NCI-H446 treated with DMSO at 0.1 percent for 48 hours (cell line): ENCODE data around the gene SLC26A11.

Source experiments
- DNase-seq: peaks from one replicate; lab custom pipeline; 2025; lab: John Stamatoyannopoulos, UW

SLC26A11 gene

DNA sequence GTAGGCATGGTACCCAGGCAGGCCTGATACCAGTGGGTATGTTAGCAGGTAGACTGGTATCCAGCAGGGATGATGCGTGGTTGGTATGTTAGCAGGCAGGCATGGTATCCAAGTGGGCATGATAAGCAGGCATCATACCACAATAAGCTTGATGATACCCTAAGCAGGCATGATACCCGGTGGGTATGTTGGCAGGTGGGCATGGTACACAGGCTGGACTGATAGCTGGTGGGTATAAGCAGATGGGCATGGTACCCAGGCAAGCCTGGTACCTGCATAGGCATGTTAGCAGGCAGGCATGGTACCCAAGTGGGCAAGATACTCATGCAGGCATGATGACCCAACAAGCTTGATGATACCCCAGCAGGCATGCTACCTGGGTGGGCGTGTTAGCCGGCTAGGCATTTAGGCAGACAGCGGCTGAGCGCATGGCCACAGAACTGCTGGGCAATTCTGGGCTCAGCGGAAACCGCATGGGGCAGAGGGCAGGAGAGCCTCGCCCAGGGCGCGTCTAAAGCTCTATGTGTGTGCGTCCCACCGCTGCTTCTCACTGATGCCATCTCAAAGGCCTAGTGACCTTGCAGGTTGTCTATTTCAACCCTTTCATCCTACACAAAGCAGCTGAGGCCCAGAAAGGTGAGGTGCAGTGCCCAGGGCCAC is 2.4 kb upstream of the SLC26A11 start:
- no peak for DNase-seq

DNA sequence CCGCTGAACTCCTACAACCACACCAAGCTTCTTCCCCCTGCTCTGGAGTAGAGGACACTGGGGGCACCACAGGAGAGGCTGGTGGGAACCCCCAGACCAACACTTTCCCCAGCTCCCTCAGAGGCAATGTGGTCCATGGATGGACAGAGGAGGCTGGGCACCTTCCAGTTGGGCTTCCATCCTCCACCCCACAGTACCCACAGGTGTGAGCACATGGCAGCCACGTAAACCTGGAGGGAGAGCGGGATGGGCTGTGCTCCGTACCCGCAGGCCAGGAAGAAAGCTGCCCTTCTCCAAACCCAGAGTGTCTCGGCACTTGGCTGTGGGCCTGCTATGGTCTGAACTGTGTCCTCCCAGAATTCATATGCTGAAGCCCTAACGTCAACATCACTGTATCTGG is 1.8 kb upstream of the SLC26A11 start:
- no peak for DNase-seq

DNA sequence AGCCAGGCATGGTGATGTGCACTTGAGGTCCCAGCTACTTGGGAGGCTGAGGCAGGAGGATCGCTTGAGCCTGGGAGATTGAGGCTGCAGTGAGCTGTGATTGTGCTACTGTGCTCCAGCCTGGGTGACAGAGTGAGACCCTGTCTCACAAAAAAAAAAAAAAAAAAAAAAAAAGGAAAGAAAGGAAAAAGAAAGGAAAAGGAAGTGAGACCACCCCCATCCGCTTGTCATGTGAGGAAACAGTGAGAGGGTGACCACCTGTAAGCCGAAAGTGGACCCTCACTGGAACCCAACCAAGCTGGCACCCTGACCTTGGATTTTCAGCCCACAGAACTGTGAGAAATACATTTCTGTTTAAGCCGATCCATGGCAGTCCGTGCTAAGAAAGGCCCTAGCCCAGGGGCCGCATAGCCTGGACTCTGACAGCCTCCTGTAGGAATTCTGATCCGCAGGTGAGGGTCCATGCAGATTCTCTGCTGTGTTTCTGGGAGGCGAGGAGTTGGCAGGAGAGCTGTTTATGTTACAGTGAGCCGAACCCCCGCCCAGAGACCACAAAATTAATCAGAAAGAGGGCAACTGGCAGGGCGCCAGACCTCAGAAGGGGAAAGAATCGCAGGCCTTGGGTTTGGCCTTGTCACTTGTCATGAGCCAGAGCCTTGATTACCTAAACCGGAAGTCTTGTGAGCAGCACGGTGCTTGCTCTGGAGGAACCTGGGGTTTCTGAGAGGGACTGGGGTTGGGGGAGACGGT is 1.0 kb upstream of the SLC26A11 start:
- no peak for DNase-seq

DNA sequence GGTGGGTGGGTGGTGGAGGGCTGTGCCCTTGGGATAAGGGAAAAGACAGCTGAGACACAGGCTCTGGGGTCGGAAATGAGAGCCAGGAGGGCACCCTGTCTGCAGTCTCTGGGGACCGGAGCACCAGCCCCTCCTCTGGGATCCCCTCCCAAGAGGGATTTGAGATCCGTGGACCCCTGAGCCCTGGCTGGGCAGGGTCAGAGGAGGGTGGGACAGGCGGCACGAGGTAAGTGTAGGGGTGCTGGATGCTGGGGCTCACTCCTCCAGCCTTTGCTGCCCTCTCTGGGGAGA is 519 bp upstream of the SLC26A11 start:
- no peak for DNase-seq

DNA sequence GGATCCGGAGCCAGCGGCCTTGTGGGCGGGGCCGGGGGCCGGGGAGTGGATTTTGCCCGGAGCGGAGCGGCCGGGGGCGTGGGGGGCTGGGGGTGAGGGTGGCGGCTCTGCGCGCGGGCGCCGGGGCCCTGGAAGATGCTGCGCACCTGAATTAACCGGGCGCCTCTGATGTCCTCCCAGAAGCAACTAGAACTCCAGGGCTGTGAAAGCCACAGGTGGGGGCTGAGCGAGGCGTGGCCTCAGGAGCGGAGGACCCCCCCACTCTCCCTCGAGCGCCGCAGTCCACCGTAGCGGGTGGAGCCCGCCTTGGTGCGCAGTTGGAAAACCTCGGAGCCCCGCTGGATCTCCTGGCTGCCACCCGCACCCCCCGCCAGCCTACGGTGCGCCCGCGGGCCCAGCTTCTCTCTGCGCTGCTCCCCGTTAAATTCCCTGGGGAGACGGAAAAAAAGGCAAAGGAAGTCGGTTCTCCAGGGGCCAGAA is 549 bp downstream of the SLC26A11 start:
- no peak for DNase-seq

DNA sequence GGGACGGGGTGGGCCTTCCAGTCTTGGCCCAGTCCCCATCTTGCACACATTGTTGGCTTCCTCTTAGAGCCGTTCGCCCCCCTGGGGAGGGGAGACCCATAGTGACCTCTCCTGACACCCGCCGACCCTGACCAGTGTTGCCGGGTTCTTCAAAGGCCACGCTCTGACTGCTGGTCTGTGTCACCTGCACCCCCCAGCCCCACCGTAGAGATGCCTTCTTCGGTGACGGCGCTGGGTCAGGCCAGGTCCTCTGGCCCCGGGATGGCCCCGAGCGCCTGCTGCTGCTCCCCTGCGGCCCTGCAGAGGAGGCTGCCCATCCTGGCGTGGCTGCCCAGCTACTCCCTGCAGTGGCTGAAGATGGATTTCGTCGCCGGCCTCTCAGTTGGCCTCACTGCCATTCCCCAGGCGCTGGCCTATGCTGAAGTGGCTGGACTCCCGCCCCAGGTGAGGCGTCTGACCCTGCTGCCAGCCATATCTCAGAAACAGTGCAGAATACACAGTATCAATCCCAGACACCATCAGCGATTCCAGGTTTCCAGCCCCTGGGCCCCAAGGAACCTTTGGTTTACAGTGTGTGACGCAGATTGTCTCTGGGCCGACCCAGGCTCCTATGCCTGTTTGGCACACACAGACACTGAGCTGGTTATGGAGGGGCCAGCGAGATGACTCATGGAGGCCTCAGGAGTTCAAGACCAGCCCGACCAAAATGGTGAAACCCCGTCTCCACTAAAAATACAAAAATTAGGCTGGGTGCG is 1.3 kb downstream of the SLC26A11 start:
- no peak for DNase-seq

DNA sequence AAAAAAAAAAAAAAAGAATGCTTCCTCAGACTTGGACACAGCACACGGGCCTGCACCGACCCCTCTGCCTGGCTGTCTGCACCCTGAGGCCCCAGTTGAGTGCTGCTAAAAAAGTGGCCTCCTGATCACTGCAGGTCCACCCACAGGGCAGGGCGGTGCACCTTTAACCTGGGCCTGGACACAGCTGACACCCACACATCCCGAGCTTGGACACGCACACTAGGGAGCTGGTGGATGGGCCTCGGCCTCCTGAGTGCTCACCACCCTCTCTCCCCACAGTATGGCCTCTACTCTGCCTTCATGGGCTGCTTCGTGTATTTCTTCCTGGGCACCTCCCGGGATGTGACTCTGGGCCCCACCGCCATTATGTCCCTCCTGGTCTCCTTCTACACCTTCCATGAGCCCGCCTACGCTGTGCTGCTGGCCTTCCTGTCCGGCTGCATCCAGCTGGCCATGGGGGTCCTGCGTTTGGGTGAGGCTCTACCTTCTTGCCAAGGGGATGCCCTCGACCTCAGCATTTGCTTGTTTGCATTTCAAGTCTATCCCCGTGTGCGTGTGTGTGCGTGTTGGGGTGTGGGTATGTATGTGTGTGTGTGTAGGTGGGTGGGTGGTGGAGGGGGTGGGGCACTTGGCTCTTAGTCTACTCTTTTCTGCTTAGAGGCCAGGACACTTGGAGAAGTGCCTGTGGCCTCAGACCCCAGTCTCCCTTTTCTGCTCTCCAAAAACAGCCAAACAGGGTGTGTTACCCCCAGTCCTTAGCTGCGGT is 2.3 kb downstream of the SLC26A11 start:
- no peak for DNase-seq

DNA sequence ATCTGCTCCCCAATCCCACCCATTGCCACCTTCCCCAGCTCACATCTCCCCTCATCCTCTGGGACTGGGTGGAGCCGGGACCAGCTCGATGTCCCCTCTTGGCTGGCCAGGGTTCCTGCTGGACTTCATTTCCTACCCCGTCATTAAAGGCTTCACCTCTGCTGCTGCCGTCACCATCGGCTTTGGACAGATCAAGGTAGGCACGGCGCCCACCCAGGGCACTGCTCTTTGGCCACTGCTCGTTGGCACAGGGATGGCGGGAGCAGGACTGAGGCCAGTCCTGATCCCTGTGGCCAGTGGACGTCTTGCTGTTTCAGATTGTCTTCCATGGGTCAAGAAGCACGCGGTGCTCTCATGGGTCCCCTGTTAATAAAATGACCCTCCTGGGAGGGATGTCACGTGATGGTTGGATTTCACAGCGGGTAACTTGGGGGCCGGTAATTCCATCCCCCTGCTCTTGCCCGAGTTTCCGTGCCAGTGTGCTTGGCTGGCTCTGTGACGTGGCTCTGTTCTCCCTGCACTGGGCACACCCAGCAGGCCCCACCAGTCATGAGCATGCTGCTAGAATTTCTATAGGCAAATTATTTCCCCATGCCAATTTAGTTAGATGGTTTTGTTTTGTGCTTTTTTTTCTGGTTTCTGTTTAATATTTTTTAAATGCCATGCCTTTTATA is 3.1 kb downstream of the SLC26A11 start:
- no peak for DNase-seq

DNA sequence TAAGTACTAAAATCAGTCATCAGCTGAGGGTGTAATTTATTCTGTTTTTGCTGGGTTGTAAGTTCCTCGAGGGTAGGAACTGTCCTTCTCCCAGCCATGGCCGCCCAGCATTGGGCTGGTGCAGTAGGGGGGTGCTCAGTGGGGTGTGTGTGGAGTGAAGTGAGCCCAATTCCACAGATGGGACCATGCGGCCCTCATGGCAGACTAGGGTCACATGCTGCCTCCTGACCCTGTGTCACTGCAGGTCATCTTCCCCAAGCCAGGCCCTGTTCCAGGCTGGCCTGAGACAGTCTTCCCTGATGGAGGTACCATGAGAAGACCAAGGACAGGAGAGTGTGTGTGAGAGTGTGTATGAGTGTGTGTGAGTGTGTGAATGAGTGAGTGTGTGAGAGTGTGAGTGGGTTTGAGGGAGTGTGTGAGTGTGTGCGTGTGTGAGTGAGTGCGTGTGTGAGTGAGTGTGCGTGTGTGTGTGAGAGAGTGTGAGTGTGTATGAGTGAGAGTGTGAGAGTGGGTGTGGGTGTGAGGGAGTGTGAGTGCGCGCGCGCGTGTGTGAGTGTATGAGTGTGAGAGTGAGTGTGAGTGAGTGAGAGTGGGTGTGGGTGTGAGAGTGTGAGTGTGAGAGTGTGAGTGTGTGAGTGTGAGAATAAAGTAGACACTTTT is 3.7 kb downstream of the SLC26A11 start:
- no peak for DNase-seq

DNA sequence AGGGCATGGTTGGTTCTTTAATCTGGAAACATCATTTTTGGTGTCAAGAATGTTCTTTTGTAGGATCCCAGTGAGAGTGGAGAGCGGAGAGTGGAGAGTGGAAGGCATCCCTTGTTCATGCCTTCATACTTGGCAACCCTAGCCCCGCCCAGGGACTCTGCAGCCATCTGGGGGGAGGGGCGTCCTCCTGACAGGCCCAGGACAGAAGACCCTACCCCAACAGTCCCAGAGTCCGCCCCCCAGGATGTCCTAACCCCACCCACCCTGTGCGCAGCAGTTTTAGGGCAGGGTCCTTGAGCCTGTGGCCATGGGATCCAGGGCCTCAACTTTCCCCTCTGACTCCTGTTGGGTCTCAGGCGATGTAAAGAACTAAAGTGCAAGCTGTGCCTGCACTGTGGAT is 4.5 kb downstream of the SLC26A11 start:
- no peak for DNase-seq

DNA sequence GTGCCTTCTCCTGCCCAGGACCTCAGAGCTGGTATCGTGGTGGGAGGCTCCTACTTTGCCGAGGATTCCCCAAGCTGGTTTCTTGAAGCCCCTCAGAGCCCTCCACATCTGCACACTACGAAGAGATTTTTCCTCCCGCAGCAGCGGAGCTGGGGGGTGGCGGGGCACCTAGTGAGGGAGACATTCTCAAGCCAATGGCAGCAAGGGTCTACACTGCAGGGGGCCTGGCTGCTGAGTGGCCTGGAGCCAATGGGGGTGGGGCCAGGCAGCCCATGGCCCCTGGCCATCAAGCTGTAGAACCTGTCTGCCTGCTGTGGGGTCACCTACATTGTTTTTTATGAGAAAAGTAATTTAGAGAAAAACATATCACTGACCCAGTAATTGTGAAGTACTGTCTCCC is 5.0 kb downstream of the SLC26A11 start:
- no peak for DNase-seq

DNA sequence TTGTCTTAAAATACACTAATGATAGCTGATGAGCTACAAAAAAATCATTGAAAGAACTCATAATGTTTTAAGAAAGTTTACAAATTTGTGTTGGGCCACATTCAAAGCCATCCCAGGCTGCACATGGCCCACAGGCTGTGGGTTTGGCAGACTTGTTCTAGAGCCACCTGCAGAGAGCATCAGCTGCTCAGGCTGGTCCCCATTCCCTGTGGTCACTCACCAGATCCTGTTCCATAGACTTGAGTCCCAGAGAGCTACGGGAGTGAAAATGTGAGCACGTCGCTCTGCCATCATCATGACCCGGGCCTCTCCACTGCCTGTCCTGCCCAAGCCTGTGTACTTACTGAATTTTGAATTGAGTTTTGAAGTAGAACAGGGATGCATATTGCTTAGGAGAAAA is 6.9 kb downstream of the SLC26A11 start:
- no peak for DNase-seq

DNA sequence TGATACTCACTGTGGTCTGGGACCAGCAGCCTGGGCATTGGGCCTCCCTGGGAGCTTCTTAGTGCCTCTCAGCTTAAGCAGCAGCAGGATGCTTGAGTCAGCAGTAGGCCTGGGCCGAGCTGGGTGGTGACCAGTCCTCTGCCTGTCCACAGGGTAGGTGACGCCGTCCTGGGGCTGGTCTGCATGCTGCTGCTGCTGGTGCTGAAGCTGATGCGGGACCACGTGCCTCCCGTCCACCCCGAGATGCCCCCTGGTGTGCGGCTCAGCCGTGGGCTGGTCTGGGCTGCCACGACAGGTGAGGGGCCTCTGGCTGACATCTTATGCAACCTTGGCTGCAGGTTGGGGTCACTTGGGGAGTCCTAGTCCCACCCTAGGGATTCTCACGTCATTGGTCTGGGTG is 7.4 kb downstream of the SLC26A11 start:
- no peak for DNase-seq

DNA sequence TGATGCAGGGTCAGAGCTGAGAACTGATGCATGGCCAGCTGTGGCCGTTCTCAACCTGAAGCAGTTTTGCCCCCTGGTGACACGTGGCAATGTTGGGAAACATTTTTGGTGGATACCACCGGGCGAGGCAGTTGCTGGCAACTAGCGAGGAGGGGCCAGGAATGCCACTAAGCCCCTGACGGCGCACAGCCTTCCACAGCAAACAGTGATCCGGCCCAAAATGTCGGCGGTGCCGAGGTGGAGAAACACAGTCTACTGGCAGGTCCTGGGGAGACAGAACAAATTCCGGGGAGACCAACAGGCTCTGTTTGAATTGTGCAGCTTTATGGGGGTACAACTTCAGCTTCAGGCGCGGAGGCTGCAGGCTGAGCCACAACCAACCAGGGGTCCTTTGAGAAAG is 8.2 kb downstream of the SLC26A11 start:
- no peak for DNase-seq

DNA sequence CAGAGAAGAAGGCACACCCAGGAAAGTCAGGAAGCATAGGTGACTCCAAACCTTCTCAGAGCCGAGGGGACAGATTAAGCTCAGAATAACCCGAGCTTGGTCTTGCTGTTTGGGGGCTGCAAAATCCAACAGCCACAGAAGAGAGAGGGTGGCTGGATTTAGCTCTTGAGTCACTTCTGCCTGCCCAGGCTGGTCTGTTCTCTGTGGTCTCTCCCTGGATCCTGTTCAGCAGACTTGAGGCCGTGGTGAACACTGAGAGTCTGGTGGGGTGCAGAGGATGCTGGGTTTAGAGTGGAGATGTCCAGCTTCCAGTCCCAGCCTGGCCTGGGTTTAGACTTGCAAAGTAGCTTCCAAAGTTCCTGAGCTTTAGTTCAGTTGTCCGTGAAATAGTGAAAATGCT is 8.8 kb downstream of the SLC26A11 start:
- no peak for DNase-seq

DNA sequence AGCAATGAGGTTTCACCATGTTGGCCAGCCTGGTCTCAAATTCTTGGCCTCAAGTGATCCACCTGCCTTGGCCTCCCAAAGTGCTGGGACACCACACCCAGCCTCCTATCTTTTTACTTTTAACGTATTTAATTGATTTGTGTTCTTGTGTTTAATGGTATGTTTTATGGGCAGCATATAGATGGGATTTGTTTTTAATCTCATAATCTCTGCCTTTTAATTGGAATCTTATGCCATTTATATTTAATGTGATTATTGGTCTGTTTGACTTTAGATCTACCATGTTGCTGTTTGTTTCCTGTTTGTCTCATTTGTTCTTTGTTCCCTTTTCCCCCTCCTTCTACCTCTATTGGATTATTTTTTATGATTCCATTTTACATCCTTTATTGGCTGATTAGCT is 12.2 kb downstream of the SLC26A11 start:
- no peak for DNase-seq

DNA sequence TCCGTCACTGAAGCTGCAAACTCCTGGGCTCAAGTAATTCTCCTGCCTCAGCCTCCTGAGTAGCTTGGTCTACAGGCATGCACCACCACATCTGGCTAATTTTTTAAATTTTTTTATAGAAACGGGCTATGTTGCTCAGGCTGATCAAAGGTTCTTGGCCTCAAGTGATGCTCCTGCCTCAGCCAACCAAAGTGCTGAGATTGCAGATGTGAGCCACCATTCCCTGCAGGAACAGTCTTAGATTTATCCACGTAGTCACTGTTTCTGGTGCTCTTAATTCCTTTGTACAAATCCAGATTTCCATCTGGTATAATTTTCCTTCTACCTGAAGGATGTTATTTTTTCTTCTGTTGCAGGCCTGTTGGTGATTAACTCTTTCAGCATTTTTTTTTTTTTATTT is 13.0 kb downstream of the SLC26A11 start:
- DNase-seq = no peak

DNA sequence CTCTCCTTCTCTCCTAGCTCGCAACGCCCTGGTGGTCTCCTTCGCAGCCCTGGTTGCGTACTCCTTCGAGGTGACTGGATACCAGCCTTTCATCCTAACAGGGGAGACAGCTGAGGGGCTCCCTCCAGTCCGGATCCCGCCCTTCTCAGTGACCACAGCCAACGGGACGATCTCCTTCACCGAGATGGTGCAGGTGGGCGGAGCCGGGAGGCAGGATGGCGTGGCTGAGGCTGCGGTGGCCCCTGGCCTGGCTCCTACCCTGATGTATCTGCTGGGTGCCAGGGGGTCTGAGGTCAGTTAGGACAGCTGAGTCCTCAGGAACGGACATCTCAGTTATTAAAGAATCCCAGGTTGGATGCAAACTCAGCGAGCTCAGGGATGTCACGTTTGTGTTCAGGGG is 16.7 kb downstream of the SLC26A11 start:
- no peak for DNase-seq

DNA sequence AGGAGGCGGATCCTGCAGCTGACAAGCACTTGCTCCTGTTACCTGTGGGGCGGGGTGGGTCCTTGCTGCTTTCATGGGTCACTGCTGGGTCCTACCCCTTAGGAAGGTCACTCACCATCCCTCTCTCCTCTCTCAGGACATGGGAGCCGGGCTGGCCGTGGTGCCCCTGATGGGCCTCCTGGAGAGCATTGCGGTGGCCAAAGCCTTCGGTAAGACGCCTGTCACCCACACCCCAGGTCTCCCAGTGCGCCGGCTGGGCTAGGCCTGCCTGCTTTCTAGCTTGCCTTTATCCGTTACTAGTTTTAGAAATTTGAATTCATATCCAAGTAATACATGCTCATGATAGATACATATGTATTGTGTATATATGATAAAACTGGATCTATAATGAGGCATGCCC is 17.2 kb downstream of the SLC26A11 start:
- DNase-seq = no peak

DNA sequence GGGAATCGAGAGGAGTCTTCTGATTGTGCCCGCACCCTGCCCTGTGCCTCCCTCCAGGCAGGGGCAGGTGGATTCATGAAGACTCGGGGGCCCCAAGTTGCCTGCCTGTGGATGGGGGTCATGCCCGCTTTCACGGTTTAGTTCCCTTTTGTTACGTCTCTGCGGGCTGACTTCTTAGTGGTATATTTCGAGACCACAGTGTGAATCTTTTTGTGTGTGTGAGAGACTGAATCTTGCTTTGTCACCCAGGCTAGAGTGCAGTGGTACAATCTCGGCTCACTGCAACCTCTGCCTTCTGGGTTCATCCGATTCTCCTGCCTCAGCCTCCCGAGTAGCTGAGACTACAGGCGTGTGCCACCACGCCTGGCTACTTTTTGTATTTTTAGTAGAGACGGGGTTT is 22.3 kb downstream of the SLC26A11 start:
- DNase-seq = no peak
